ENCODE data around the gene MS4A8.
"Not testable (repeated sequence)": the region's sequence is repeated elsewhere in the genome, so short reads cannot be mapped to it uniquely, and the experiment has no call there.

Gene MS4A8

GRCh38 chr11:60753309-60753708 lies 53.9 kb downstream of the MS4A8 start:
- no peaks in the 10 kb centered on the region for H3K4me1 Mint-ChIP-seq
- H3K27me3 Mint-ChIP-seq (ENCODE audit: low read depth, poor library complexity), result peaks cover 29% of the 10 kb centered on the region
- no peak for DNase-seq
- no peak overlapping the region for H3K4me3 Mint-ChIP-seq
- no peaks in the 10 kb centered on the region for H3K36me3 Mint-ChIP-seq (ENCODE audit: low read depth)
- no peak for TF ChIP-seq CTCF (IDR thresholded peaks at IDR 0.05)
- no peak overlapping the region for H3K27ac Mint-ChIP-seq
- H3K9me3 Mint-ChIP-seq, result peaks cover 9% of the 10 kb centered on the region

GRCh38 chr11:60754887-60755286 lies 55.5 kb downstream of the MS4A8 start:
- no peak for TF ChIP-seq CTCF (IDR thresholded peaks at IDR 0.05)
- Mint-ChIP-seq H3K4me1 (no peaks in the 10 kb centered on the region), H3K36me3 (ENCODE audit: low read depth) (no peaks in the 10 kb centered on the region), H3K9me3 (peaks cover 9% of the 10 kb centered on the region), H3K27me3 (ENCODE audit: low read depth, poor library complexity) (peaks cover 36% of the 10 kb centered on the region), H3K27ac (no peak overlapping the region), H3K4me3 (no peak overlapping the region)
- no peak for DNase-seq

- no peaks in the 10 kb centered on the region for H3K4me1 Mint-ChIP-seq
- H3K9me3 Mint-ChIP-seq, result peaks cover 9% of the 10 kb centered on the region
- no peak for DNase-seq
- no peak within 1 kb of the TSS for H3K27ac Mint-ChIP-seq
- TF ChIP-seq CTCF (IDR thresholded peaks at IDR 0.05), result peak; percentile 48
- no peak within 1 kb of the TSS for H3K4me3 Mint-ChIP-seq
- peaks cover 35% of the 10 kb centered on the region for H3K27me3 Mint-ChIP-seq (ENCODE audit: low read depth, poor library complexity)
- H3K36me3 Mint-ChIP-seq (ENCODE audit: low read depth), result no peaks in the 10 kb centered on the region
Observed at GRCh38 chr11:60756307-60757032, 57.1 kb downstream of the MS4A8 start, which contains the start of gene MS4A15. Gene MS4A15 (plus strand): TSS chr11:60756867. CDS start chr11:60763734, 6,867 bp downstream.

GRCh38 chr11:60757231-60757800 lies 57.9 kb downstream of the MS4A8 start:
- H3K4me3 Mint-ChIP-seq, result no peak overlapping the region
- no peaks in the 10 kb centered on the region for H3K4me1 Mint-ChIP-seq
- H3K27me3 Mint-ChIP-seq (ENCODE audit: low read depth, poor library complexity), result peaks cover 33% of the 10 kb centered on the region
- peaks cover 9% of the 10 kb centered on the region for H3K9me3 Mint-ChIP-seq
- DNase-seq, result no peak
- no peak for TF ChIP-seq CTCF (IDR thresholded peaks at IDR 0.05)
- no peak overlapping the region for H3K27ac Mint-ChIP-seq
- H3K36me3 Mint-ChIP-seq (ENCODE audit: low read depth), result no peaks in the 10 kb centered on the region

- not testable (repeated sequence) for H3K4me3 Mint-ChIP-seq; H3K27ac Mint-ChIP-seq; DNase-seq; H3K4me1 Mint-ChIP-seq; H3K9me3 Mint-ChIP-seq; H3K36me3 Mint-ChIP-seq (ENCODE audit: low read depth)
- H3K27me3 Mint-ChIP-seq (ENCODE audit: low read depth, poor library complexity), result peaks cover 27% of the 10 kb centered on the region
Observed at GRCh38 chr11:60758671-60759070, 59.3 kb downstream of the MS4A8 start.

GRCh38 chr11:60759438-60760225 lies 60.2 kb downstream of the MS4A8 start:
- H3K9me3 Mint-ChIP-seq; H3K36me3 Mint-ChIP-seq (ENCODE audit: low read depth); H3K4me1 Mint-ChIP-seq; H3K27ac Mint-ChIP-seq; H3K4me3 Mint-ChIP-seq; DNase-seq: not testable (repeated sequence)
- peaks cover 27% of the 10 kb centered on the region for H3K27me3 Mint-ChIP-seq (ENCODE audit: low read depth, poor library complexity)

Measured in nephron progenitor cell (in vitro differentiated cells).